Fibroblast of skin of back (primary cell): ENCODE data around the gene PPIF. TPM values are rescaled to one million over a fixed set of nuclear protein-coding genes. Genes with fewer than 3 reads are reported as not detected.

Experiments
- DNase-seq: peaks from one replicate; pipeline ENCODE4 v3.0.0-alpha.2; 2013
- polyA plus RNA-seq, 2 experiments: library from polyadenylated mRNA; unstranded; fragments of 120-200 nt; gene quantifications; one replicate each; pipeline ENCODE4 v1.2.1, GENCODE V29; 2013; ENCODE audit not compliant: insufficient read length in 2 of 2

The PPIF gene
- polyA plus RNA-seq (2013, experiment 1 of 2; ENCODE audit: insufficient read length), result 93.3 TPM
- polyA plus RNA-seq (2013, experiment 2 of 2; ENCODE audit: insufficient read length), result 31.7 TPM

DNA sequence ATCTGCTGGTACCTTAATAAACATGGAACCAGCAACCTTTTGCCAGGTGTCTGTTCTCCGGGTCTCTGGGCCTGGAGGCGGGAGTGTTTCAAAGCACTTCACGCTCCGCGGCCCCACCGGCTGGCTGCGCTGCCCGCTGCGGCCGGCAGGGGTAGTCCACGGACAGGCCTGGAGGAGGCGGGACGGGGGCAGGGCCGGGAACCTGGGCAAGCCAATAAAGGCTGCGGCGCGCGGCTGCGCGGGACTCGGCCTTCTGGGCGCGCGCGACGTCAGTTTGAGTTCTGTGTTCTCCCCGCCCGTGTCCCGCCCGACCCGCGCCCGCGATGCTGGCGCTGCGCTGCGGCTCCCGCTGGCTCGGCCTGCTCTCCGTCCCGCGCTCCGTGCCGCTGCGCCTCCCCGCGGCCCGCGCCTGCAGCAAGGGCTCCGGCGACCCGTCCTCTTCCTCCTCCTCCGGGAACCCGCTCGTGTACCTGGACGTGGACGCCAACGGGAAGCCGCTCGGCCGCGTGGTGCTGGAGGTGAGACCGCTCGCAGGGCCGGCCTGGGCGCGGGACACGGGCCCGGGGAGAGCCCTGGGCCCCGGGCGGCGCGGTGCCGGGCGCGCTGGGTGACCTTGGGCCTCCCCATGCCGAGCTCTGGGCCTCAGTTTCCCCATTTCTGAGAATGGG, at the start of gene PPIF:
TSS of gene PPIF (plus strand) at position 244 of the 668 bp plus-strand sequence. CDS start at position 324, 80 bp downstream.
- DNase-seq, result peak; percentile 91

DNA sequence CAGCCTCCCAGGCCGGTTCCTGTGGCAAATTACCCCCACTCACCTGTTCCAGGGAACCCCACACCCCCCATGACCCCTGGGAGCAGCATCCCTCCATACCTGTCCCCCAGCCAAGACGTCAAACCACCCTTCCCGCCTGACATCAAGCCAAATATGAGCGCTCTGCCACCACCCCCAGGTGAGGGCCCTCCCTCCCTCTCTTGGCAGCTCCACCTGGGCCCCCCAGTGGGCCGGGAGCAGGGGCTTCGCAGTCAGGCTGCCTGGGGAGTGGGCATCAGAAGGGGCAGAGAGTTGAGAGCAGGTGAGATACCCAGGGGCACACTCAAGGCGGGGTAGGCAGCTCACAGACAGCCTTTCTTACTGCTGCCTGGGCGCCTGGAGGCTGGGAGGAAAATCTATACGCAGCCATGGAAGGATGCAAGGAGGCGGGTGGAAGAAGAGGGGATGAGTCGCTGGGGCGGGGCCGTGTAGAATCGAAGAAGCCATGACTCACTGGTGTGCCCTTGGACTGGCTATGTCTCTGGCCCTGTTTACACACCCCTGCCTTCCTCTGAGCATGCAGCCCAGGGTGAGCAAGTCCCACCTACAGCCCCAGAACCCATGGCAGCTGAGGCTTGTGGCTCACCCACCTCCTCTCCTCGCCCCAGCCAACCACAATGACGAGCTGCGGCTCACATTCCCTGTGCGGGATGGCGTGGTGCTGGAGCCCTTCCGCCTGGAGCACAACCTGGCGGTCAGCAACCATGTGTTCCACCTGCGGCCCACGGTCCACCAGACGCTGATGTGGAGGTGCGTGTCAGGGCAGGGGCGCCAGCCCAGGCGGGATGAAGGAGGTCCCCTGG, 48.6 kb upstream of the PPIF start:
- DNase-seq, result peak; percentile 98

DNA sequence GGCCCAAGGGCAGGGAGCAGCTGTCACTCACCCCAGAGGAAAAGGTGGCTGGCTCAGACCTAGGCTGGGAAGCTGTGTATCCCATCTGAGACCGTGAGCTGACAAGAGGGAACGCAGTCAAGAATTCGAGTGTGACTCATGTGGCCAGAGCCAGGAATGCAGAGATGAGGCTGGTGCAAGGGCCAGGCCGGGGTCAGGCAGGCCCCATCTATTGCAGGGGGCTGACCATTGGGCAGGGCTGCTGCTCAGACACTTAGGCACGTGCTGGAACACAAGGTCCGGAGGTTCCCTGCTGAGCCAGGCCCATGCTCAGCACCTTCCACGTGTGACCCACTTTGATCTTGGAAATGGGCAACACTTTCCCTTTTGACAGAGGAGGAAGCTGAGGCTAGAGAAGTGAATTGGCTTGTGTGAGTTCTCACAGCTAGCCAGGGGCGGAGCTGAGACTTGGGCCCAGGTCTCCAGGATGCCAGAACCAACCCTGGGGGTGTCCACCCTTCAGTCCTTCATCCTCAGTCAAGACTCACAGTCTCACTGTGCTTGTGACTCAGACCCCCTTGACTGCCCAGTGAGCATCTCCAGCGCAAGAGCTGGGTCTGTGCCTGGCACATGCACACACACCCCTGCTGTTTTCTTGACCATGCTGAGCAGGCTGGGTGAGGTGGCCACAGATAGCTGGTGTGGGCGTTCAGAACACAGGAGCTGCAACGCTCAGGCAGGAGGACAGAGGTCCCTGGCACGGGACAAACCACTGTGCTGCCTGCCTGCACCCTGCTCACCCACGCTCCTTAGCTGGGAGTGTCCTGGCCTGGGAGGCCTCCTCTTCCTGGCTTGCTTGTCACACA, 47.6 kb upstream of the PPIF start:
- DNase-seq, result peak; percentile 83

DNA sequence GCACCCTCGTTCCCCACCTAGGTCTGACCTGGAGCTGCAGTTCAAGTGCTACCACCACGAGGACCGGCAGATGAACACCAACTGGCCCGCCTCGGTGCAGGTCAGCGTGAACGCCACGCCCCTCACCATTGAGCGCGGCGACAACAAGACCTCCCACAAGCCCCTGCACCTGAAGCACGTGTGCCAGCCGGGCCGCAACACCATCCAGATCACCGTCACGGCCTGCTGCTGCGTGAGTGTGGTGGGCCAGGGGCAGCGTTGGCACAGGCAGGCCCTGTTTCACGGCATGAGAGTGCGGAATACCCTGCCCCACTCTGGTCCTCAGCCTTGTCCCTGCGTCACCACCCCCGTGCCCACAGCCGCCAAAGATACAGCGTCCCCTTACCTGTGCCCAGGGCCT, 46.6 kb upstream of the PPIF start:
- DNase-seq, result no peak

DNA sequence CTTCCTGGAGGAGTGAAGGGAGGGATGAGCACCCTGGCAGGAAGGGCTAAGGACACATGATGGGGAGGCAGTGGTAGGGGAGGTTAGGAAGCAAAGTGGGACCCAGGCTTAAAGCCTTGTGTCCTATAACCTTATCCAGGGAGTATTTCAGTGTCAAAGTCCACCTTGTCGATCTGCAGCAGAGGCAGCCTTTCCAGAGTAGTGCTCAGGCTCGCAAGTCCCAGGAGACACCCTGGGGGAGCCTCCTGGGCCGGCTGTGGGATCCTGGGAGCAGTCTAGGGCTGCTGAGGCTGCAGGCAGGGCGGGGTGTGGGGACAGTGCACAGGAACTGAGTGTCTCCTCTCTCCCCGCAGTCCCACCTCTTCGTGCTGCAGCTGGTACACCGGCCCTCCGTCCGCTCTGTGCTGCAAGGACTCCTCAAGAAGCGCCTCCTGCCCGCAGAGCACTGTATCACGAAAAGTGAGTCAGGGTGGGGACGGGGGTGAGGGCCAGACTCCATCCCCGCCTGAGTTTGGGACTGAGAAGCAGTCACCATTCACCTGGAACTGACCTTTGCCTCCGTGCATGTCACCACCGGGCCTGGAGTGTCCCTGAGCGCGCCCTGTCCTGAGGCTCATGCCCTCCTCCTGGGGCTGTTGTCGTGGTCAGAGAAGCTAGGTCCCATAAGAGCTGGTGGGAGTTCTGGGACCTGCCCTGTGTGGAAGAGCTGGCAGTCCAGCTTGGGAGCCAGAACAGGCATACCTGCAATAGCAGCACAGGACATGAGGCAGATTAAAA, 45.3 kb upstream of the PPIF start:
- DNase-seq, result no peak

DNA sequence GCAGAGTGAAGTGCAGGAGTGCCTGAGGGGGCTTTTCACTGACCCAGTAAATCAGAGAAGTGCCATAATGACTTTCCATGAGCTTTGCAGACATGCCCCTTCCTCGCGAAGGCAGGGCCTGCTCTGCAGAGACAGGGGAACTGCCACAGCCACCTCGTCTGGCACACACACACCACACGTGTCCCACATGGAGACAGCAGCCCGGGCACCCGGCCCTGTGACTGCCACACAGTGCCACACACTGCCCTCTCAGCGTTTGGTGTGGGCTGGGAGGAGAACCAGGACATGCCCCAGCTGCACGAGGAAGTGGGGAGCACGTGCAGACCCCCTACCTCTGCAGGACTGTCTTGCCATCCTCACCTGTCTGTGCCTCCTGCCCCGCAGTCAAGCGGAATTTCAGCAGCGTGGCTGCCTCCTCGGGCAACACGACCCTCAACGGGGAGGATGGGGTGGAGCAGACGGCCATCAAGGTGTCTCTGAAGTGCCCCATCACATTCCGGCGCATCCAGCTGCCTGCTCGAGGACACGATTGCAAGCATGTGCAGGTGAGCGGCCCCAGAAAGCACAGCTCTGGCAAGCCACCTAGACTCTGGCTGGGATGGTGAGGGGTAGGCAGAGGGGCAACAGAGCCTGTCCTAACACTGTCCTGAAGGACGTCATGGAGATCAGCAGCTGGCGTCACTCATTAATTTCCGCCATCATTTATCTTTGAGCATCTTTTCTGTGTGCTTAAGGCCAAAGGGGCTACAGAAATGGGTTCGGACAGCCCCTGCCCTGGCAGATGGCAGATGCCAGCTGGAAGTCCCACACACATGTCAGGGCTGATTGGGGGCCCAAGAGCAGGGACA, 43.4 kb upstream of the PPIF start:
- DNase-seq, result no peak

DNA sequence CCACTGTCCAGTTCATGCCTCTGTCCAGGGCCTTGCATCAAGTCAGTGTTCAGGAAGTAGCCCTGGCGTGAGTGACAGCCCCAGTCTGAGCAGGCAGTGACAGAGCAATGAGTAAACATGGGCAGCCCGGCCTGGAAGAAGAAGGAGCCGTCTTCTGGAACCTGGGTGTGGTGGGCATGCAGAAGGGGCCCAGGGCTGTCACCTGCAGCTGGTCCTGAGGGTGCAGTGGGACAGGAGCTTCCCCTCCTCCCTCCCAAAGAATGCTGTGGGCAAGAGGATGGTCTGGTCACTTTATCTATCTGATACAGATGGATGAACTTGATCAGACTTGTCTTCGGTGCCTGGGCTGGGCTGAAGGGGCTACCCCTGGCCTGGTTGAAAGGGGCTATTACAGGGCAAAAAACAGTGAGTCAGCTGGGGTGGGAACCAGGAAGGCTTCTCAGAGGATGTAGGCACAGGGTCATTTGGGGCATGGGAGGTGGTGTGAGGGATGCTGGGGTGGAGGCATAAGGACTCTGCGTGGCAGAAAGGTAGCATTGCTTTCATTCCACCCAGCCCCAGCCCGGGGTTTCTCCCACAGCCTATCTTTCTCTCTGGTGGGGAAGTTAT, 42.7 kb upstream of the PPIF start:
- no peak for DNase-seq

DNA sequence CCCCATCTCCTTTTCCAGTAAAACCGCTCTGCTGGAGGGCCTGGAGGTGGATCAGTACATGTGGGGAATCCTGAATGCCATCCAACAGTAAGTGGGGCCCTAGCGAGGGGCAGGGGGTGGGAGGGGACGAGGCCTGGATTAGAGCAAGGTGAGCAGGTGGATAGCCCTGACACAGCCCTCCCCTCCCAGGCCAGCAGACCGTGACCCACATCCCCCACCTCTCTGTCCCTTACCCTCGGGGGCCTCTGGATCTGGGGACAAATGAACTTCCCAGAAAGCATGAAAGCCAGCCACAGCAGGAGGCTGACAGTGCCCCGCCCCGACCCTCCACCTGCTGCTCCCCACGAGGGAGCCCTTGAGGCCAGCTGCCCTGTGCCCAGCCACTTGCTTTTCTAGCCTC, 41.8 kb upstream of the PPIF start:
- DNase-seq, result no peak

DNA sequence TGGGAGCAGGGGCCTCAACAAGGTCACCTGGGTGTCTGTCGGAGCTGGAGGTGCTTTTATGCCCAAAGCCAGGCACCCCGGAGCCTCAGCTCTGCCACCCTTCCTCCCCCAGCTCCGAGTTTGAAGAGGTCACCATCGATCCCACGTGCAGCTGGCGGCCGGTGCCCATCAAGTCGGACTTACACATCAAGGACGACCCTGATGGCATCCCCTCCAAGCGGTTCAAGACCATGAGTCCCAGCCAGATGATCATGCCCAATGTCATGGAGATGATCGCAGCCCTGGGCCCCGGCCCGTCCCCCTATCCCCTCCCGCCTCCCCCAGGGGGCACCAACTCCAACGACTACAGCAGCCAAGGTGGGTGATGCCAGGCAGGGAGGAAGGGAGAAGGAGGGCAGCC, 41.3 kb upstream of the PPIF start:
- DNase-seq, result no peak

DNA sequence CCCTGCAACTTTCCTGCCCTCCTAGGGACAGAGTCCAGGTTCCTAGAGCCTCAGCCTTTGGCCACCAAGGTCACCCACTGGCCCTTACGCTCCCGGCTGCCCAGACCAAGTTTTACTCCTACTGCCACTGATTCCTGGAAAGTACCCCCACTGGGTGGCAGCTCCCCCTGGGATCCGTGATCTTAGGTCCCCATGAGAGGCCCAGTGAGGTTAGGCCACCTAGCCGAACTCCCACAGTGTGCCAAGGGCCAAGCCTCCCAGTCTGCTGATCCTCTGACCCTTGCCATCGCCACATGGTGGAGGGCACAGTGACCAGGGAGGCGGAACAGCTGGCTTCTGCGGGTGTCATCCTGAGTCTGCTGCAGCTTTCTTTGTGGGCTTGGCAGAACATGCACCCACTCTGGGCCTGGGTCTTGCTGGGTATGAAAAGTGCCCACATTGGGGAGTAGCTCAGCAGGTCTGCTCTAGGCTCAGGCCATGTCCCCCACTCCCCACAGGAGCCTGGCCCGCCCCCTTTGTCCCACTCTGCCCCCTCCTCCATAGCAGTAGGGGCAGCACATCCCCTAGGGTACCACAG, 40.5 kb upstream of the PPIF start:
- DNase-seq, result no peak

DNA sequence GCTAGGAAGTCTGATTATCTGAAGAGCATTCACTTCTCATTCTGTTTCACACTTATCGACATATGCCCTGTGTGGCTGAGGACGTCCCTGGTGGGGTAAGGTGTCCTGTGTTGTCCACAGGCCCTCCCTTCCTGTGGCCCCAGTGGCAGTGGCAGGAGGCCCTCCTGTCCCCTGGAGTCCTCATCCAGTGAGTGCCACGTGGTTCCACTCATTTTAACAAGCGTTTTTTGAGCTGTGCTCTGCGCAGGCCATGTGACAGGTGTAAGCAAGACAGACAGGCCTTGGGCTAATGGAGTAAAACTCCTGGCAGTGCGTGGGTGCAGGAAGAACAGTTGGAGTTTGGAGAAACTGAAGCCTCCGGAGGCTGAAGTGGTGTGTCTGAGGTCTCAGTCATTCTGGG, 39.3 kb upstream of the PPIF start:
- no peak for DNase-seq

DNA sequence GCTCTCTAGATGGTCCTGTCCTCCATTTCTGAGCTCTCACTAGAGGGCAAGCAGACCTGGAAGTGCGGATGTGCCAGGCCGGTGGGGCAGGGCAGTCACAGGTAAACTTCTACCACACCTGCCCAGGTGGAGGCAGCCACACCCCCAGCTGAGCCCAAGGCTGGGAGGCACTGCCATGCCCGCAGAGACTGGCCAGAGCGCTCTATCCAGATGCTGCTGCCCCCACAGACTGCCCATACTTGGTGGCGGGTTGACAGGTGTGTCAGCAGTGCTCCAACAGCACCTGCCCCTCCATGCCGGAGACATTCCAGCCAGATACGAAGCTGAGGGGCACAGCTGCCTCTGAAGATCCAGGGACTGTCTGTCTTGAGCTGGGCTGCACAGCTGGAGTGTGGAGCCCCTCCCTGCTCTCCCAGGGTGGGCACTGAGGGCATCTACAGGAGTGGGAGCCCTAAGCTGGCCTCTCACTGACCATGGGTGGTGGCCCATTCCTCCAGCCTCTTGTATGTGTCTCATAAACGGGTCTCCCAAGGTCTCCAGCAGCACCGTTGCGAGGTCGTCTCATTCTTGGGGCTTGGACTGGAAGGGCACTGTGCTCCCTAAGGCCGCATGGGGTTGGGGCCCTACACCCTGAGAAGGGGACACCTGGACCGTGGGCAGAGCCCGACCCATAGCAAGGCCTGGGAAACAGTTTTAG, 38.2 kb upstream of the PPIF start:
- DNase-seq, result no peak

DNA sequence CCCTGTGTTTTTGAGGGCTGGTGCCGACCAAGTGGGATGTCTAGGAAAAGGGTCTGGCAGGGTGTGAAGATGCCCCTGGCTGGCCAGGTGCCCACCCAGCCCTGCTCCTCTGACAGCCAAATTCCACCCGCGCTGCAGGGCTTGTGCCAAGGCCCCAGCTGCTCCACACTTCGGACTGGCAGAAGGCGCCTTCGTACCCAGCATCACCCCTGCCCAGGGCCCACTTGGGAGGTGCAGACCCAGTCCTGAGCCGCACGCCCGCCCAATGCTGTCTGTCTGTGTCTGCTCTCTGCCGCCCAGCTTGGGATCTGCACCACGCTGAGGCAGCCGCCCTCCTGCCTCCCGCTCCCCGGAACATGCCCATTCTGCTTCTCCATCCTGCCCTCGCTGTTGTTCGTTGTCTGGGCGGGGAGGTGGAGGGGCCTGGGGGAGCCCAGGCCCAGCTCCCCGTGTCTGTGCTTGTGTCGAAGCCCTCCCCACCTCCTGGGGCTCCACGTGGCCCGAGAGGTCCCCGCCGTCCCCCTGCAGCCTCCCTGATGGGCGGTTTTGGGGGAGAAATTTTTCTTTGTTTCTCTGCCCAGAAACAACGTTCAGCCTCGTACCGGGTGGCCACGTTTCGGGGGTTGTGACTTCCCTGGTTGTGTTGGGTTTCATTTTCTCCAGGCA, 36.9 kb upstream of the PPIF start:
- DNase-seq, result no peak

DNA sequence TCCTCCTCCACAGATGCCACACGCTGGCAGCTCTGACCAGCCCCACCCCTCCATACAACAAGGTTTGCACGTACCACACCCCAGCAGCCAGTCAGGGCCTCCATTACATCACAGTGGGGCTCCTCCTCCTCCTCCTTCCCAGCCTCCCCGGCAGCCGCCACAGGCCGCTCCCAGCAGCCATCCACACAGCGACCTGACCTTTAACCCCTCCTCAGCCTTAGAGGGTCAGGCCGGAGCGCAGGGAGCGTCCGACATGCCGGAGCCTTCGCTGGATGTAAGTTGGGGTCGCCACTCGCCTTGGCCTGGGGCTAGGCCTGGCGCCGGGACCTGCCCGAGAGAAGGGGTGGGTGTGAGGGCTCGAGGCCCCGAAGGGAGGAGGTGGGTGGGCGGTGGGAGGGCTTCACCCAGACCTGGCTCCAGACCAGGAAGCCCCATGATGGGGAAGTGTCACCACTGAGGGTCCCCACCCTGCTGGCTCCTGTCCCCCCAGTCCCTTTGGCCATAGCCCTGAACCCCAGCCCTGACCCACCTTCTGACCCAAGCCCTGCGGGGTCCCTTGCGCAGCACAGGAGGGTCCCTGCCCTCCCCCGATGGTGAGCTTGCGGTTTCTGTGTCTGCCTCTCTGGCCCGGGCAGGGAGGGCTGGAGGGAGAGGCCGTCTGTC, 36.2 kb upstream of the PPIF start:
- DNase-seq, result no peak

DNA sequence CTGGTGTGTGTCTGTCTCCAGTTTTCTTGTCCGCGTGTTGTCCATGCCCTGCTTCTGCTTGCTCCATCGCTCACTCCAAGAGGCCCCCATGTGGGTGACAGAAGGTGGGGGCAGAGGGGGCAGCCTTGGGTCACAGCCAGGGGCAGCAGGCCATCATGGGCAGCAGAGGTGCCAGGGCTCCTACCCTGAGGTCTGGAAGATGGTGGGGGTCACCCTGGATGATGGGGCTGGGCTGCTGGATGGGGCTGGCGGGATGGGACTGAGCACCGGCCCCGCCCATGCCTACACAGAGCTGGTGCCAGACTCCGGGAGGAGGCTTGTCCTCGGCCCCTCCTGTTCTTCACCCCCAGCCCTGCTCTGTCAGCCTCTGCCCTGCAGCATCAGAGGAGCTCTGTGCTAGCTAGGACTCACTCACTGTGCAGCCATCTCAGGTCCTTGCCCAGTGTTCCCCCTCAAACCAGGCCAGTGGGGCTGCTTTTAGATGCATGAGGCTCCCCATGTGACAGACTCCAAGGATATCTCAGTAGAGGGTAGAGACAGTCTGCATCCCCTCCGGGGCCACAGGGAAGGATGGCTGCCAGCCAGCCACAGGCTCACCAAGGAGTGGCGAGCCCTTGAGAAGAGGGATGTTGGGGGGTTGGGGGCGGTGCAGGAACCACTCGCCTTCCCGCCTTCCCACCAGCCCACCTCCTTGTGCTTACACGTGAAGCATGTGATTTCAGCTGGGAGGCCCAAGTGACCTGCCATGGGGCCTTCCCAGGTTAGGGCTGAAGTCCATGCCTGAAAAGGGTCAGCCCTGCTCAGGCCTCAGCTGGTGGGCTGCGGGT, 35.5 kb upstream of the PPIF start:
- DNase-seq, result no peak

DNA sequence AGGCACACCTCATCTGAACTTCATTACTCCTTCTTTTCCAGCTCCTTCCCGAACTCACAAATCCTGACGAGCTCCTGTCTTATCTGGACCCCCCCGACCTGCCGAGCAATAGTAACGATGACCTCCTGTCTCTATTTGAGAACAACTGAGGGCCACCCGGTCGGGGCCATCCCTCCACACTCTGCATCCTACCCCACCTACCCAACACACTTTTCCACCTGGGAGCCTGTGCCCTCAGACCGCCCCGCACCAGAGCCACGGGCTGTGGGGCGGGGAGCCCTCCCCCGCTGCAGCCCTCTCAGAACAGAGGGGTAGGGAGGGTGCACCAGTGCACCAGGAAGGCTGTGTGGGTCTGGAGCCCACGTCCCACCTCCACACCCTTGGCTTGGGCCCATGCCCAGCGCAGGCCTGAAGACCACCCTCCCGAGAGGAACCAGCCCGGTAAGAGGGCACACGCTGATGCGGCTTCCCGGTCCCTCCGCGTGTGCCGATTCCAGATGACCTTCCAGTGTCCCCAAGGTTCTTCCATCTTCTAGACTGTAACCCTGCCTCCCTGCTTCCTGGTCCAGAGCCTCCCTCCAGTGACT, 34.6 kb upstream of the PPIF start:
- DNase-seq, result no peak

DNA sequence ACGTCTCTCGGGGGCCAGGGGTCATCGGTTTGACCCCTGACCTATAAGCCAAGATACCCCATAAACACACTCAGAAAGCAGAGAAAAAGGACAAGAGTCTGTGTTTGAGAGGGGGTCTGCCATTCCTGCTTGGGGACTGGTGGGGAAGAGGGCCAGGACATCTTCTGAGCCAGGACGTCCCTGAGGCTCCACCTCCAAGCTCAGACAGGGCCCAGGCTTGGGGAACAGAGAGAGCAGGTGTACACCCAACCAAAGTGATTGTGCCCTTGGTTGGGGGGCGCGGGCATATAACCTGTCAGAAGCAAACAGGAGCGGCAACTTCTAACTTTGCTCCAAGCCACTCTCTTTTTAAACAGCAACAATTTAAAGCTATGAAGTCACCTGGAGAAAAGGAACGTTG, 33.9 kb upstream of the PPIF start:
- no peak for DNase-seq
